BLaER1 (cell line): ENCODE results near the gene ZBTB20.

Source experiments
- H3K27ac ChIP-seq: shearing (Covaris generic); formaldehyde crosslinking; 2 replicates; pipeline ENCODE4 v1.8.1; 2022
- H3K27me3 ChIP-seq: shearing (Covaris generic); formaldehyde crosslinking; 2 replicates; pipeline ENCODE4 v1.8.1; 2022
- H3K36me3 ChIP-seq: shearing (Covaris generic); formaldehyde crosslinking; 2 replicates; pipeline ENCODE4 v1.8.1; 2022
- H3K4me1 ChIP-seq: shearing (Covaris generic); formaldehyde crosslinking; 2 replicates; pipeline ENCODE4 v1.8.1; 2022
- H3K4me2 ChIP-seq: shearing (Covaris generic); formaldehyde crosslinking; 2 replicates; pipeline ENCODE4 v1.8.1; 2022
- H3K4me3 ChIP-seq: shearing (Covaris generic); formaldehyde crosslinking; 2 replicates; pipeline ENCODE4 v1.8.1; 2022
- H3K9ac ChIP-seq: shearing (Covaris generic); formaldehyde crosslinking; 2 replicates; pipeline ENCODE4 v1.8.1; 2022
- H3K9me3 ChIP-seq: shearing (Covaris generic); formaldehyde crosslinking; 2 replicates; pipeline ENCODE4 v1.8.1; 2022
- H4K20me1 ChIP-seq: shearing (Covaris generic); formaldehyde crosslinking; 2 replicates; pipeline ENCODE4 v1.8.1; 2022
- Cebpa-rat ChIP-seq: shearing (Covaris generic); IDR thresholded peaks from 2 replicates; pipeline ENCODE4 v1.8.1; 2022

ZBTB20 gene

DNA sequence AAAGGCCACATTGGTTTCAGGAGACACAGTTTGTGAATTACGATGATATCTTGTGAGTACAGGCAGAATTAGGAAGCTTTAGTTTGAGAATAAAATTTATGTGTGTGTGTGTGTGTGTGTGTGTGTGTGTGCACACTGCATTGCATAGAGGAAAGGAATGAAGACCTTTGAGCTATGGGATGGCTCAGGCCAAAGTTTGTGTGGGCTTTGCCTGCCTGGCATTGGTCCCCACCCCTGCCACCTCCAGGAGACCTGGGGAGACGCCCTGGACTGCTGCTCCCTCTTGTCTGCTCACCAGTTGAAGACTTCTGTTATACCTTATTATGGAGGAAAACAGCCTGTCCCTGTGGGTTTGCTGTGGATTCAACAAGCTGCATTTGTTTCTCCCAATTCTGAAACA is 816.1 kb downstream of the ZBTB20 start:
- H3K4me1 ChIP-seq, result no peaks in the 10 kb centered on the region
- 0 out of 2 replicates have a peak, but pooled peaks cover 8% of the 10 kb centered on the region for H3K9me3 ChIP-seq
- H3K4me3 ChIP-seq, result no peak overlapping the region
- H4K20me1 ChIP-seq, result no peaks in the 10 kb centered on the region
- H3K4me2 ChIP-seq, result no peak overlapping the region
- H3K27ac ChIP-seq, result no peak overlapping the region
- H3K36me3 ChIP-seq, result no peaks in the 10 kb centered on the region
- no peak overlapping the region for H3K9ac ChIP-seq
- H3K27me3 ChIP-seq, result no peaks in the 10 kb centered on the region
- no peak for TF ChIP-seq Cebpa-rat

DNA sequence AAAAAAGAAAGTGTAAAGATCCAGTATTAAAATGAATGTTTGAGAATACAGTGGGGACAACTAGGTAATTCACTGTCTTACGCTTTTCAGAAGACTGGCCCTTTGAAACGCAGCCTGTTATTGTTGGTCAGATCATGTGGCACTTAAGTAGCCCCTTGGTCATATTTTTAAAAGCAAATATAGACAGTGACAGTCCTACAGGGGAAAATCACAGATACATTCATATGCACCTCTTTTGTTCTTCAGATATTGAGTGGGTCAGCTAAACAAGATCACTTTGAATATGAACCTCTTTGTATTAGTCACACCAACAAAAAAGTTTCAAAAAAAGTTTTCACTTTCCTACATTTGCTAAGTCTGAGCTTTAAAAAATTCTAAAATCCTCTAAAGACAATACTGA is 817.3 kb downstream of the ZBTB20 start:
- Histone ChIP-seq H3K9ac (no peak overlapping the region), H4K20me1 (no peaks in the 10 kb centered on the region), H3K9me3 (0 out of 2 replicates have a peak, but pooled peaks cover 8% of the 10 kb centered on the region), H3K4me2 (no peak overlapping the region), H3K4me3 (no peak overlapping the region), H3K27me3 (no peaks in the 10 kb centered on the region), H3K36me3 (no peaks in the 10 kb centered on the region), H3K4me1 (peaks cover under 1% of the 10 kb centered on the region; the same call in 1 of the 2 replicates), H3K27ac (no peak overlapping the region)
- TF ChIP-seq Cebpa-rat, result no peak

DNA sequence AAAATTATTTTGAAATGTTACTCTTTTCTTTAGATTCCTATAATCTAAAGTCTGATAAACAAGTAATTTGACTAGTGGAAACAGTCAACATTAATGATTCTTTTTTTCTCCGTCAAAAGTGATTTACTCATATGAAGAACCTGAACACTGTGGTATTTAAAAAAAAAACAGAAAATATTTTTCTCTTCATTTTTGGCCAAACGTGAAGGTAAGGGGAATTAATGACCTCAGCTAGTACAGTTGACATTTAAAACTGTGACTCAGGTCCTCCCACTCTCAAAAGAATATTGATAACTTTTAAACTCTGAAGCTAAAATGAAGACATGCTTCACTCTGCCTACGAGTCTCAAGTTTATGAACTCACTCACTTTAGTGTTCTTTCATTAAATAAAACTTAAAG is 818.7 kb downstream of the ZBTB20 start:
- Histone ChIP-seq H3K9me3 (0 out of 2 replicates have a peak, but pooled peaks cover 8% of the 10 kb centered on the region), H3K36me3 (no peaks in the 10 kb centered on the region), H3K9ac (no peak overlapping the region), H3K4me1 (peaks cover 4% of the 10 kb centered on the region; the same call in 1 of the 2 replicates), H3K27me3 (no peaks in the 10 kb centered on the region), H3K27ac (no peak overlapping the region), H3K4me2 (no peak overlapping the region), H3K4me3 (no peak overlapping the region), H4K20me1 (no peaks in the 10 kb centered on the region)
- TF ChIP-seq Cebpa-rat, result no peak

DNA sequence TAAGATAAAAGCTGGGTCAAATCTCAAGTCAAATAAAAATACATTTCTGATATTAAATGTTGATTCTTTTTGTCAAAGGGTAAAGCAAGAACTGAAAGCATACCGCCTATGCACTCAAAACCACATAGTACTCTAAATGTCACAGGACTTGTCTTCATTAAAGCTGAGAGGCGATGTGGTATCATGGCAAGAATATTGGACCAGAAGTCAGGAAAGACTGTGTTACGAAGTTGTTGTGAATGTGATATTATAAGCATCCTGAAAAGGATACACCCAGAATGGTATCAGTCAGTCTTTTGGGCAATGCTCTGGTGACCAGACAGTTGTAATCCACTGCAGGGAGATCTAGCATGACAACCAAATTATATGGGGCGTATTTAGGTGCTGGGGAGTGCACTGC is 819.4 kb downstream of the ZBTB20 start:
- Histone ChIP-seq H3K4me2 (no peak overlapping the region), H3K4me1 (peaks cover 4% of the 10 kb centered on the region; the same call in 1 of the 2 replicates), H3K9me3 (0 out of 2 replicates have a peak, but pooled peaks cover 8% of the 10 kb centered on the region), H3K9ac (no peak overlapping the region), H4K20me1 (no peaks in the 10 kb centered on the region), H3K4me3 (no peak overlapping the region), H3K36me3 (no peaks in the 10 kb centered on the region), H3K27ac (no peak overlapping the region), H3K27me3 (no peaks in the 10 kb centered on the region)
- TF ChIP-seq Cebpa-rat, result no peak

DNA sequence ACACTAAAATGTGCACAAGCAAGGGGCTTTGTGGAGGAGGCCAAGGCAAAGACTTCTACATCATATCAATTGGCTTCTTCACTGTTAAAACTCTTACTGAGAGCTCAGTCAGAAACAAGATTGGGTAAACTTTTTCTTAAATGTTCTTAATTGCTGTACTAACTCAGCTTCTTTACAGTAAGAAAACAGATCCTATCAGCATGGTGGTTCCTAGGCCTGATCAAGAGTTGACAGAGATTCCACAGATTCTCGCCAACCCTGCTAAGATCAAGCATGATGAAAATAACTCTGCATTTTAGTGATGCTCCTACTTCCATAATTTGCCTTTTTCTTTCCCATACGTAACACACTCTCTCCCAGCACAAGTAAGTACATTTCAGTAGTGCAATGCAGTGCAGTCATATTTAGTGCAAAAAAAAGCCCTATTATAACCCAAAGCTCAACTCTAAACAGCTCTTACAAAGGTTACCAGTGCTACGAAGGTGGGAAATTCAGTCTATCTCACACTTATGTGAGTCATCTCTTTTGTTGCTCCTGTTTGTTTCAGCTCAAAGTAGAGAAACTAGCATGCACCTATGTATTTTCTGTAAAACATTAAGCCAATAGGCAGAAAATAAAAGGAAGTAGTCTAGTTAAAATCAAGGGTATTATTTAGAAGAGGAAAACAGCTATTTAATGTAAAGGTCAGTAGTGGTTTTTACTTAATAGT is 823.4 kb downstream of the ZBTB20 start:
- no peak for TF ChIP-seq Cebpa-rat
- no peak overlapping the region for H3K27ac ChIP-seq
- H3K27me3 ChIP-seq, result no peaks in the 10 kb centered on the region
- H4K20me1 ChIP-seq, result no peaks in the 10 kb centered on the region
- H3K36me3 ChIP-seq, result no peaks in the 10 kb centered on the region
- no peak overlapping the region for H3K4me2 ChIP-seq
- H3K9ac ChIP-seq, result no peak overlapping the region
- peaks cover 4% of the 10 kb centered on the region; the same call in 1 of the 2 replicates for H3K4me1 ChIP-seq
- H3K9me3 ChIP-seq, result no peaks in the 10 kb centered on the region
- no peak overlapping the region for H3K4me3 ChIP-seq

DNA sequence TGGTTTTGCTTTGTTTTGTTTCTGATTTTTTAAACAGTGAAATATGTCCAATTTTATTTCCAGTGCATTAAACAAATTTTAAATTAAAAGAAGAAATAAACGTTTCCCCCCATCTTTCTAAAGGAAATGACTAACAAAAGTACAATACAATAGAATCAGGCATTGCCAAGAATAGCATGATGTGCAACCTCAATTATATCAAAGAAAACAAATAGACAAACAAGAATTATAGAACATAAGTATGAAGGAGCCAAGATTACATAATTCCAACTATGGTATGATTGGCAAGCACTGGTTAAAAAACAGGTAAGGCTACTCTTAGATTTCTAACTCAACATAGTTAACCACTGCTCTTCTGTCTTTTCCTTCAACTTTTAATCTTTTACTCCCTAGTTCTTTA is 826.8 kb downstream of the ZBTB20 start:
- Histone ChIP-seq H3K27me3 (no peaks in the 10 kb centered on the region), H4K20me1 (no peaks in the 10 kb centered on the region), H3K4me2 (no peak overlapping the region), H3K36me3 (no peaks in the 10 kb centered on the region), H3K4me1 (peaks cover 4% of the 10 kb centered on the region; the same call in 1 of the 2 replicates), H3K27ac (no peak overlapping the region), H3K9ac (no peak overlapping the region), H3K9me3 (no peaks in the 10 kb centered on the region), H3K4me3 (no peak overlapping the region)
- no peak for TF ChIP-seq Cebpa-rat

DNA sequence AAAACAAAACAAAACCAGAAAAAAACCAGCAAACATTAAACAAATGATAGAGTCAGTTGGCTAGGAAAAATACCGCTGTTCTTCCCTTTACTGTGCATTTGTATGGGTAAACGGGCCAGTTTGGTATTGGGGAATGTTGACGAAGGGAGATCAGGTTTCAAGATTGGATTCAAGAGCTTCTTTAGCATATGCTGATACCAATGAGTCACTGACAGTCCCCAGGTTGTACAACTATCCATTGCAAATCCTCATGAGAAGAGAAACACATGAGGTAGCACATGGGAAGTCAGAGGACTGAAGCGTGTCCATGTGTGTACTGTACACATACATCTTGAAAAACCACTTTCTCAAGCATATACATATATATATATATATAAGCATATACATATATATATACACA is 827.6 kb downstream of the ZBTB20 start:
- no peak overlapping the region for H3K4me2 ChIP-seq
- H3K36me3 ChIP-seq, result no peaks in the 10 kb centered on the region
- H3K9ac ChIP-seq, result no peak overlapping the region
- no peak overlapping the region for H3K27ac ChIP-seq
- no peaks in the 10 kb centered on the region for H4K20me1 ChIP-seq
- H3K9me3 ChIP-seq, result no peaks in the 10 kb centered on the region
- no peaks in the 10 kb centered on the region for H3K27me3 ChIP-seq
- TF ChIP-seq Cebpa-rat, result no peak
- H3K4me3 ChIP-seq, result no peak overlapping the region
- H3K4me1 ChIP-seq, result no peaks in the 10 kb centered on the region

DNA sequence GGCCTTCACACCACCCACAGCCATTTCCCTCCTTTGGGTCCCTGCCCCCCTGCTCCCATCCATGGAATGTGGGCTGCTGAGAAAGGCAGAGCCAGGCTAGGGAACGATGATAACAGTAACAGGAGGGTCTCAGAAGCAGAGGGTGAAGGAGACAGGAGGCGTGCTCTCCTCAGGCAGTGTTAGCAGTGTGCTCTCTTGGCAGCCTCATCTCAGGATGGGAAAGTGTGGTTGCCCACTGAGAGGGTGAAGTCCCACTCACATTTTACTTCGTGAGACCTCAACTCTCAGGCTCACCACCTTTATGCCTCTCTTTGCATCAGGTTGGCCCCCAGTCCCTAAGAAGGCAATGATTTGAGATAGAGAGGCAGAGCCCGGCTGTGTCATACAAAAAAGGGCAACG is 828.8 kb downstream of the ZBTB20 start:
- Histone ChIP-seq H3K9ac (no peak overlapping the region), H3K9me3 (no peaks in the 10 kb centered on the region), H3K27me3 (no peaks in the 10 kb centered on the region), H3K36me3 (no peaks in the 10 kb centered on the region), H3K27ac (no peak overlapping the region), H3K4me1 (no peaks in the 10 kb centered on the region), H4K20me1 (no peaks in the 10 kb centered on the region), H3K4me2 (no peak overlapping the region), H3K4me3 (no peak overlapping the region)
- TF ChIP-seq Cebpa-rat, result no peak

DNA sequence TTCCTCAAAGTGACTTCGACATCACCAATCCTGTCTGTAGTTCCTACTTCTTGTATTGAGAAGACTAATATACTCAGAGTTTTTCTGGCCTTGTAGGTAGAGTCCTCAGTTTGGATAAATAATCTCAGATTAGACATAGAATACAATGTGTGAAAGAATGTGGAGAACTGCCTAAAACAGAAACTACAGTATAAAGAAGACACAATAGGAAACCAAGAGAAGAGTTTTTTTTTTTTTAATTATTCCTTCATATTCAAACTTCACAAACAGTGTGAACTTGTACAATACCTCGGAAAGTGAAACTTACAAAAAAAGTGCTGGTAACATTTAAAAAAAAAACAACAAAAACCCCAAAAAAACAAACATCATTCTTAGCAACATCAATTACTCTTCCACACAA is 832.8 kb downstream of the ZBTB20 start:
- H3K27ac ChIP-seq, result no peak overlapping the region
- no peak overlapping the region for H3K4me2 ChIP-seq
- no peaks in the 10 kb centered on the region for H4K20me1 ChIP-seq
- H3K4me3 ChIP-seq, result no peak overlapping the region
- H3K27me3 ChIP-seq, result no peaks in the 10 kb centered on the region
- H3K36me3 ChIP-seq, result no peaks in the 10 kb centered on the region
- no peaks in the 10 kb centered on the region for H3K9me3 ChIP-seq
- peaks cover 2% of the 10 kb centered on the region for H3K4me1 ChIP-seq
- no peak for TF ChIP-seq Cebpa-rat
- no peak overlapping the region for H3K9ac ChIP-seq

DNA sequence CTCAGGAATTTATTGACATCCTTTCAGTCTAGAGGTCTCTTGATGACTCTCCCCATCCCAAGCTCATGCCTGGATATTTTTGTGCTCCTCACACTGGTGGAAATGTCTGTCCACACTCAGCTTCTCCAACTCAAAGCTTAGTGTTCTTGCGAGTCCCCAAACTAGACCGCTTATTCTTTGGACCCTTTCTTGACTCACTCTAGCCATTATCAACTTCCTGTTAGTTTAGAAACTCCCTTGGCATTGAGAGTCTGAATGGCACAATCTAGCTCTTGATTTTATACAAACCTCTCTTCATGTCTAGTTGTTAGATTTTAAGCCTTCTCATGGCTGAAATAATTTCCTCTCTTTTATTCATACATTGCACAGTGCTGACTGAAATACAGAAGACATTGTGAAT is 833.7 kb downstream of the ZBTB20 start:
- no peak overlapping the region for H3K4me2 ChIP-seq
- no peak overlapping the region for H3K27ac ChIP-seq
- no peaks in the 10 kb centered on the region for H4K20me1 ChIP-seq
- H3K9ac ChIP-seq, result no peak overlapping the region
- no peak overlapping the region for H3K4me3 ChIP-seq
- peaks cover 10% of the 10 kb centered on the region for H3K4me1 ChIP-seq
- no peaks in the 10 kb centered on the region for H3K27me3 ChIP-seq
- no peaks in the 10 kb centered on the region for H3K36me3 ChIP-seq
- no peak for TF ChIP-seq Cebpa-rat
- H3K9me3 ChIP-seq, result no peaks in the 10 kb centered on the region
